GM23338 (cell line): Measurements from ENCODE around the gene ADAMTS1. TPM values are rescaled to one million over a fixed set of nuclear protein-coding genes. Genes with fewer than 3 reads are reported as not detected.

Experiments
- ATAC-seq: fragments of 200-7000 bp; cut with Tn5 transposase; 3 replicates; pipeline ENCODE4 v1.9.1; 2020
- DNase-seq: peaks from one replicate; pipeline ENCODE4 v3.0.0-alpha.2; 2015; ENCODE audit warnings: low spot score
- H2AFZ ChIP-seq: fragments of 200-600 bp; sonication (generic); 2 replicates; pipeline ENCODE4 v1.8.0; 2016; ENCODE audit warnings: antibody characterized with exemption, mild to moderate bottlenecking, moderate library complexity
- H3F3A ChIP-seq: fragments of 200-600 bp; sonication (generic); replicated peaks from 2 replicates; pipeline ENCODE4 v1.8.0; 2017; ENCODE audit warnings: antibody characterized with exemption, mixed run types, low read depth
- H3K27ac ChIP-seq: fragments of 200-600 bp; sonication (generic); 2 replicates; pipeline ENCODE4 v1.6.1; 2016; ENCODE audit warnings: low read depth
- H3K27me3 ChIP-seq: fragments of 200-600 bp; sonication (generic); 2 replicates; pipeline ENCODE4 v1.8.0; 2016; ENCODE audit warnings: mild to moderate bottlenecking, mixed run types, moderate library complexity; ENCODE audit not compliant: insufficient read depth
- H3K36me3 ChIP-seq: fragments of 200-600 bp; sonication (generic); 2 replicates; pipeline ENCODE4 v1.8.0; 2016; ENCODE audit warnings: mild to moderate bottlenecking; ENCODE audit not compliant: insufficient read depth
- H3K4me1 ChIP-seq: fragments of 200-600 bp; sonication (generic); 2 replicates; pipeline ENCODE4 v1.8.0; 2016; ENCODE audit warnings: mild to moderate bottlenecking, moderate library complexity; ENCODE audit not compliant: insufficient read depth
- H3K4me2 ChIP-seq: fragments of 200-600 bp; sonication (generic); 2 replicates; pipeline ENCODE4 v1.7.1; 2017; ENCODE audit warnings: mixed run types
- H3K4me3 ChIP-seq: fragments of 200-600 bp; sonication (generic); 2 replicates; pipeline ENCODE4 v1.6.1; 2016; ENCODE audit warnings: mixed run types
- H3K79me2 ChIP-seq: fragments of 200-600 bp; sonication (generic); replicated peaks from 2 replicates; pipeline ENCODE4 v1.8.0; 2017; ENCODE audit warnings: mild to moderate bottlenecking; ENCODE audit not compliant: insufficient read depth
- H3K9me2 ChIP-seq: fragments of 200-600 bp; sonication (generic); 2 replicates; pipeline ENCODE4 v1.8.0; 2017; ENCODE audit not compliant: insufficient read depth
- H4K20me1 ChIP-seq: fragments of 200-600 bp; sonication (generic); replicated peaks from 2 replicates; pipeline ENCODE4 v1.8.0; 2017; ENCODE audit warnings: mild to moderate bottlenecking; ENCODE audit not compliant: insufficient read depth
- H3K27ac Mint-ChIP-seq: 2 replicates; pipeline ENCODE4 v1.8.0; 2020; ENCODE audit warnings: inconsistent platforms, mild to moderate bottlenecking, moderate library complexity, mixed read lengths
- H3K27me3 Mint-ChIP-seq: 3 replicates; pipeline ENCODE4 v1.8.0; 2022; ENCODE audit warnings: low read depth, mild to moderate bottlenecking, moderate library complexity, mixed read lengths, inconsistent platforms; ENCODE audit not compliant: insufficient read depth, poor library complexity
- H3K36me3 Mint-ChIP-seq: 3 replicates; pipeline ENCODE4 v1.8.0; 2021; ENCODE audit warnings: low read depth, mild to moderate bottlenecking, inconsistent platforms, moderate library complexity, mixed read lengths
- H3K4me1 Mint-ChIP-seq: 3 replicates; pipeline ENCODE4 v1.8.0; 2020; ENCODE audit warnings: mild to moderate bottlenecking, inconsistent platforms, mixed read lengths
- H3K4me3 Mint-ChIP-seq: 3 replicates; pipeline ENCODE4 v1.8.0; 2021; ENCODE audit warnings: moderate library complexity, mild to moderate bottlenecking, inconsistent platforms, mixed read lengths
- H3K9me3 Mint-ChIP-seq: 3 replicates; pipeline ENCODE4 v1.8.0; 2020; ENCODE audit warnings: moderate library complexity, mild to moderate bottlenecking, inconsistent platforms, mixed read lengths
- CREB1 ChIP-seq: fragments of 250-450 bp; sonication (Bioruptor Pico); IDR thresholded peaks from 2 replicates; pipeline ENCODE4 v1.5.0; 2020; ENCODE audit warnings: low read depth, mild to moderate bottlenecking, moderate library complexity
- CTCF ChIP-seq, 2 experiments: fragments of 200-600 bp in 1 of 2; sonication (generic) in 1 of 2; conservative IDR thresholded peaks; 2 replicates each; pipeline versions ENCODE4 v1.5.1 to v1.6.1; 2016 to 2017; ENCODE audit warnings: antibody characterized with exemption in 2 of 2, low read depth in 2 of 2, mild to moderate bottlenecking in 2 of 2, moderate library complexity in 1 of 2
- ETS1 ChIP-seq: IDR thresholded peaks from 2 replicates; pipeline ENCODE4 v1.6.1; 2016; ENCODE audit warnings: antibody characterized with exemption
- EZH2phosphoT487 ChIP-seq: fragments of 200-600 bp; sonication (generic); IDR thresholded peaks from one replicate; pipeline ENCODE4 v1.8.1; 2018; ENCODE audit warnings: antibody characterized with exemption; ENCODE audit not compliant: unreplicated experiment
- JUNB ChIP-seq: IDR thresholded peaks from one replicate; pipeline ENCODE4 v1.6.1; 2016; ENCODE audit warnings: antibody characterized with exemption; ENCODE audit not compliant: unreplicated experiment
- POLR2AphosphoS5 ChIP-seq: IDR thresholded peaks from 2 replicates; pipeline ENCODE4 v1.6.1; 2016; ENCODE audit warnings: antibody characterized with exemption, low read depth
- REST ChIP-seq: IDR thresholded peaks from one replicate; pipeline ENCODE4 v1.6.1; 2018; ENCODE audit warnings: antibody characterized with exemption; ENCODE audit not compliant: unreplicated experiment
- STAT1 ChIP-seq: IDR thresholded peaks from one replicate; pipeline ENCODE4 v1.6.1; 2016; ENCODE audit warnings: antibody characterized with exemption; ENCODE audit not compliant: unreplicated experiment
- ZNF114 ChIP-seq: fragments of 250-450 bp; sonication (Bioruptor Pico); IDR thresholded peaks from 2 replicates; pipeline ENCODE4 v1.5.0; 2020; ENCODE audit warnings: mild to moderate bottlenecking, moderate library complexity
- ZNF462 ChIP-seq: fragments of 250-450 bp; sonication (Bioruptor Pico); IDR thresholded peaks from 2 replicates; pipeline ENCODE4 v1.5.0; 2020; ENCODE audit warnings: mild to moderate bottlenecking, moderate library complexity
- polyA plus RNA-seq: library from polyadenylated mRNA; unstranded; fragments of >200 nt; fragmentation: Nextera tagmentation; extraction: Ambion mirVana; gene quantifications from 2 replicates; pipeline ENCODE4 v1.2.1, GENCODE V29; 2016
- total RNA-seq: library from RNA; depleted of rRNA; stranded (reverse); fragments of >200 nt; shearing (Covaris generic); gene quantifications from 2 replicates; pipeline ENCODE4 v1.2.3, GENCODE V29; 2014

ADAMTS1 gene
- total and polyA plus RNA-seq, 2 experiments from 2014 or later: 6.1 to 15.4 TPM

- H3K4me1 Mint-ChIP-seq: peaks cover 4% of the 10 kb centered on the region; the same call in 1 of the 3 replicates
- Histone ChIP-seq H3F3A (no peaks in the 10 kb centered on the region), H3K4me1 (no peaks in the 10 kb centered on the region), H4K20me1 (no peaks in the 10 kb centered on the region), H3K36me3 (no peaks in the 10 kb centered on the region), H2AFZ (no peak overlapping the region), H3K9me2 (peaks cover 12% of the 10 kb centered on the region), H3K27me3 (no peaks in the 10 kb centered on the region), H3K27ac (no peak overlapping the region), H3K4me3 (no peak overlapping the region), H3K79me2 (no peaks in the 10 kb centered on the region), H3K4me2 (no peak overlapping the region)
- no peaks in the 10 kb centered on the region for H3K36me3 Mint-ChIP-seq
- H3K4me3 Mint-ChIP-seq: no peak overlapping the region
- ATAC-seq (no peak), DNase-seq (no peak)
- no peak overlapping the region for H3K27ac Mint-ChIP-seq
- H3K27me3 Mint-ChIP-seq: no peaks in the 10 kb centered on the region
- no peaks in the 10 kb centered on the region for H3K9me3 Mint-ChIP-seq
- no peak for TF ChIP-seq JUNB
These were observed 43.7 kb upstream of the ADAMTS1 start for GRCh38 chr21:26888931-26889330.

- H3K36me3 ChIP-seq: no peaks in the 10 kb centered on the region
- H3K4me3 Mint-ChIP-seq: no peak overlapping the region
- no peaks in the 10 kb centered on the region for H3K27me3 ChIP-seq
- no peaks in the 10 kb centered on the region for H3K36me3 Mint-ChIP-seq
- no peak overlapping the region for H3K4me3 ChIP-seq
- H3K4me1 Mint-ChIP-seq: peaks cover 4% of the 10 kb centered on the region; the same call in 1 of the 3 replicates
- DNase-seq: no peak
- no peak overlapping the region for H2AFZ ChIP-seq
- H3K4me2 ChIP-seq: no peak overlapping the region
- no peaks in the 10 kb centered on the region for H3K27me3 Mint-ChIP-seq
- H3K79me2 ChIP-seq: no peaks in the 10 kb centered on the region
- H3F3A ChIP-seq: no peaks in the 10 kb centered on the region
- no peaks in the 10 kb centered on the region for H3K9me3 Mint-ChIP-seq
- no peak for ATAC-seq
- H3K4me1 ChIP-seq: no peaks in the 10 kb centered on the region
- H3K27ac ChIP-seq: no peak overlapping the region
- no peaks in the 10 kb centered on the region for H4K20me1 ChIP-seq
- no peak overlapping the region for H3K27ac Mint-ChIP-seq
- H3K9me2 ChIP-seq: peaks cover 12% of the 10 kb centered on the region
- TF ChIP-seq REST (no peak), POLR2AphosphoS5 (no peak), ZNF114 (CRISPR knock-in tag) (no peak), STAT1 (no peak), CREB1 (CRISPR knock-in tag) (no peak), CTCF (conservative IDR thresholded peaks at IDR 0.05; ENCODE audit: low read depth in 2 of 2) (no peak), ETS1 (no peak), EZH2phosphoT487 (no peak), JUNB (no peak), ZNF462 (CRISPR knock-in tag) (no peak)
These were observed 43.0 kb upstream of the ADAMTS1 start for GRCh38 chr21:26888256-26888655.
